Progenitor cell of endocrine pancreas (in vitro differentiated cells): ENCODE results near the gene CST8. TPM values are rescaled to one million over a fixed set of nuclear protein-coding genes. Genes with fewer than 3 reads are reported as not detected.

Source experiments
- DNase-seq: peaks from one replicate; pipeline ENCODE4 v3.0.0; 2021; ENCODE audit warnings: low spot score; ENCODE audit not compliant: unreplicated experiment
- H3K27ac Mint-ChIP-seq: 2 replicates; pipeline ENCODE4 v1.8.0; 2021; ENCODE audit warnings: mild to moderate bottlenecking, moderate library complexity, mixed read lengths
- H3K27me3 Mint-ChIP-seq: 2 replicates; pipeline ENCODE4 v1.8.0; 2021; ENCODE audit warnings: mixed read lengths
- H3K36me3 Mint-ChIP-seq: 2 replicates; pipeline ENCODE4 v1.8.0; 2022; ENCODE audit warnings: mixed read lengths; ENCODE audit not compliant: insufficient read depth
- H3K4me1 Mint-ChIP-seq: 2 replicates; pipeline ENCODE4 v1.8.0; 2021; ENCODE audit warnings: low read depth, mixed read lengths
- H3K4me3 Mint-ChIP-seq: 2 replicates; pipeline ENCODE4 v1.8.0; 2021; ENCODE audit warnings: low read depth, mild to moderate bottlenecking, moderate library complexity, mixed read lengths
- H3K9me3 Mint-ChIP-seq: 2 replicates; pipeline ENCODE4 v1.8.0; 2021; ENCODE audit warnings: low read depth, mixed read lengths
- CTCF ChIP-seq: fragments of 200-600 bp; sonication (generic); IDR thresholded peaks from one replicate; pipeline ENCODE4 v1.5.0; 2021; ENCODE audit warnings: antibody characterized with exemption, mild to moderate bottlenecking; ENCODE audit not compliant: unreplicated experiment
- total RNA-seq: library from RNA; stranded (reverse); gene quantifications from 2 replicates; pipeline ENCODE4 v1.2.1, GENCODE V29; 2021

The CST8 gene
- total RNA-seq, 1 donor from 2014 or later, result not detected

- DNase-seq, result no peak
- Mint-ChIP-seq H3K36me3 (no peaks in the 10 kb centered on the region), H3K27ac (no peak overlapping the region), H3K9me3 (no peaks in the 10 kb centered on the region), H3K27me3 (no peaks in the 10 kb centered on the region), H3K4me3 (no peak overlapping the region), H3K4me1 (no peaks in the 10 kb centered on the region)
- TF ChIP-seq CTCF, result no peak
Measured at GRCh38 chr20:23476015-23476754, 14.7 kb upstream of the CST8 start.

- Mint-ChIP-seq H3K9me3 (no peaks in the 10 kb centered on the region), H3K4me3 (no peak overlapping the region), H3K27me3 (no peaks in the 10 kb centered on the region), H3K4me1 (no peaks in the 10 kb centered on the region), H3K27ac (no peak overlapping the region), H3K36me3 (no peaks in the 10 kb centered on the region)
- no peak for TF ChIP-seq CTCF
- no peak for DNase-seq
Measured at GRCh38 chr20:23477223-23477622, 13.7 kb upstream of the CST8 start.

- H3K4me1 Mint-ChIP-seq, result no peaks in the 10 kb centered on the region
- DNase-seq, result no peak
- no peaks in the 10 kb centered on the region for H3K9me3 Mint-ChIP-seq
- H3K36me3 Mint-ChIP-seq, result no peaks in the 10 kb centered on the region
- H3K4me3 Mint-ChIP-seq, result no peak overlapping the region
- no peaks in the 10 kb centered on the region for H3K27me3 Mint-ChIP-seq
- no peak overlapping the region for H3K27ac Mint-ChIP-seq
- TF ChIP-seq CTCF, result no peak
Measured at GRCh38 chr20:23479043-23479442, 11.9 kb upstream of the CST8 start.

GRCh38 chr20:23482138-23482537 lies 8.8 kb upstream of the CST8 start:
- Mint-ChIP-seq H3K4me1 (no peaks in the 10 kb centered on the region), H3K9me3 (no peaks in the 10 kb centered on the region), H3K36me3 (no peaks in the 10 kb centered on the region), H3K4me3 (no peak overlapping the region), H3K27ac (no peak overlapping the region), H3K27me3 (no peaks in the 10 kb centered on the region)
- DNase-seq, result no peak
- TF ChIP-seq CTCF, result no peak

GRCh38 chr20:23484081-23484480 lies 6.8 kb upstream of the CST8 start:
- no peak overlapping the region for H3K4me3 Mint-ChIP-seq
- no peak for TF ChIP-seq CTCF
- H3K27ac Mint-ChIP-seq, result no peak overlapping the region
- H3K9me3 Mint-ChIP-seq, result no peaks in the 10 kb centered on the region
- H3K27me3 Mint-ChIP-seq, result peaks cover 3% of the 10 kb centered on the region
- H3K36me3 Mint-ChIP-seq, result no peaks in the 10 kb centered on the region
- DNase-seq, result no peak
- H3K4me1 Mint-ChIP-seq, result no peaks in the 10 kb centered on the region
